ENCODE results near the gene FAM163B. TPM values are rescaled to one million over a fixed set of nuclear protein-coding genes. Genes with fewer than 3 reads are reported as not detected.

Gene FAM163B
- total RNA-seq, 4 donors from 2014 or later = 0.64 TPM; not detected in 3

GRCh38 chr9:133614056-133614455, 4.9 kb upstream of the FAM163B start:
- Histone ChIP-seq H3K36me3 (no peaks in the 10 kb centered on the region), H3K9me3 (no peaks in the 10 kb centered on the region), H3K4me1 (no peaks in the 10 kb centered on the region), H3K27me3 (peaks cover 68% of the 10 kb centered on the region), H3K27ac (no peak overlapping the region), H3K4me3 (no peak overlapping the region)
- intact Hi-C loops (cut with DNase I; ENCODE audit: low total_unique reads) = no loop called here
- TF ChIP-seq EP300 (IDR thresholded peaks at IDR 0.05; ENCODE audit: low read depth) = no peak
- no peak for TF ChIP-seq POLR2A (IDR thresholded peaks at IDR 0.05)
- no peak for TF ChIP-seq CTCF (IDR thresholded peaks at IDR 0.05)
- TF ChIP-seq POLR2AphosphoS5 (IDR thresholded peaks at IDR 0.05) = no peak
- in situ Hi-C loops (cut with MboI; ENCODE audit: low pct_ligation_motif_present in 1 of 4, low pct_unique_long_range_greater_than_20kb in 1 of 4, low sequenced_read_pairs in 3 of 4) = no loop called here
- WGBS, 2 donors (ENCODE audit: low coverage in 1 of 2) = 60 to 73% methylated on average over 1 to 10 of the region's 10 CpGs
- DNase-seq = no peak

- in situ Hi-C loops (cut with MboI; ENCODE audit: low pct_ligation_motif_present in 1 of 4, low pct_unique_long_range_greater_than_20kb in 1 of 4, low sequenced_read_pairs in 3 of 4) = no loop called here
- Histone ChIP-seq H3K4me3 (no peak overlapping the region), H3K27ac (no peak overlapping the region), H3K27me3 (peaks cover 71% of the 10 kb centered on the region), H3K9me3 (no peaks in the 10 kb centered on the region), H3K36me3 (no peaks in the 10 kb centered on the region), H3K4me1 (no peaks in the 10 kb centered on the region)
- 60 to 86% methylated on average over 4 to 16 of the region's 16 CpGs for WGBS, 2 donors (ENCODE audit: low coverage in 1 of 2)
- intact Hi-C loops (cut with DNase I; ENCODE audit: low total_unique reads) = no loop called here
- TF ChIP-seq POLR2A (IDR thresholded peaks at IDR 0.05) = no peak
- TF ChIP-seq CTCF (IDR thresholded peaks at IDR 0.05) = no peak
- no peak for TF ChIP-seq POLR2AphosphoS5 (IDR thresholded peaks at IDR 0.05)
- TF ChIP-seq EP300 (IDR thresholded peaks at IDR 0.05; ENCODE audit: low read depth) = no peak
- no peak for DNase-seq
Measured at GRCh38 chr9:133613432-133613831, 4.2 kb upstream of the FAM163B start.

GRCh38 chr9:133612816-133613215, 3.6 kb upstream of the FAM163B start:
- WGBS, 2 donors (ENCODE audit: low coverage in 1 of 2) = 40 to 78% methylated on average over 1 to 8 of the region's 8 CpGs
- no peaks in the 10 kb centered on the region for H3K36me3 ChIP-seq
- no peak for DNase-seq
- intact Hi-C loops (cut with DNase I; ENCODE audit: low total_unique reads) = no loop called here
- in situ Hi-C loops (cut with MboI; ENCODE audit: low pct_ligation_motif_present in 1 of 4, low pct_unique_long_range_greater_than_20kb in 1 of 4, low sequenced_read_pairs in 3 of 4) = no loop called here
- H3K27ac ChIP-seq = no peak overlapping the region
- no peak overlapping the region for H3K4me3 ChIP-seq
- TF ChIP-seq EP300 (IDR thresholded peaks at IDR 0.05; ENCODE audit: low read depth) = no peak
- no peak for TF ChIP-seq POLR2AphosphoS5 (IDR thresholded peaks at IDR 0.05)
- no peak for TF ChIP-seq CTCF (IDR thresholded peaks at IDR 0.05)
- no peak for TF ChIP-seq POLR2A (IDR thresholded peaks at IDR 0.05)
- no peaks in the 10 kb centered on the region for H3K4me1 ChIP-seq
- H3K27me3 ChIP-seq = peaks cover 74% of the 10 kb centered on the region
- H3K9me3 ChIP-seq = no peaks in the 10 kb centered on the region

- Histone ChIP-seq H3K9me3 (no peaks in the 10 kb centered on the region), H3K27me3 (peaks cover 75% of the 10 kb centered on the region), H3K4me3 (no peak overlapping the region), H3K4me1 (no peaks in the 10 kb centered on the region), H3K36me3 (no peaks in the 10 kb centered on the region), H3K27ac (no peak overlapping the region)
- 84% methylated on average over 9 of the region's 9 CpGs; no CpG with 5 or more reads in 1 of the 2 donors for WGBS, 2 donors (ENCODE audit: low coverage in 1 of 2)
- in situ Hi-C loops (cut with MboI; ENCODE audit: low pct_ligation_motif_present in 1 of 4, low pct_unique_long_range_greater_than_20kb in 1 of 4, low sequenced_read_pairs in 3 of 4) = no loop called here
- intact Hi-C loops (cut with DNase I; ENCODE audit: low total_unique reads) = no loop called here
- DNase-seq = no peak
- no peak for TF ChIP-seq POLR2AphosphoS5 (IDR thresholded peaks at IDR 0.05)
- no peak for TF ChIP-seq POLR2A (IDR thresholded peaks at IDR 0.05)
- no peak for TF ChIP-seq CTCF (IDR thresholded peaks at IDR 0.05)
- no peak for TF ChIP-seq EP300 (IDR thresholded peaks at IDR 0.05; ENCODE audit: low read depth)
Measured at GRCh38 chr9:133612051-133612450, 2.9 kb upstream of the FAM163B start.

Data from transverse colon (tissue), 4 donors.